ENCODE results near the gene MSI2.
"Not testable (repeated sequence)": the region's sequence is repeated elsewhere in the genome, so short reads cannot be mapped to it uniquely, and the experiment has no call there.

MSI2 gene

GRCh38 chr17:57496382-57496781, 240.1 kb downstream of the MSI2 start:
- TF ChIP-seq CTCF (IDR thresholded peaks at IDR 0.05; ENCODE audit: insufficient read depth, low read depth, low read length, missing control alignments): no peak
- DNase-seq (ENCODE audit: low read depth): no peak
- H3K4me3 ChIP-seq (ENCODE audit: low read depth, low read length): no peak overlapping the region

- no peak for TF ChIP-seq CTCF (IDR thresholded peaks at IDR 0.05; ENCODE audit: insufficient read depth, low read depth, low read length, missing control alignments)
- no peak overlapping the region for H3K4me3 ChIP-seq (ENCODE audit: low read depth, low read length)
- no peak for DNase-seq (ENCODE audit: low read depth)
Measured at GRCh38 chr17:57498443-57498842, 242.1 kb downstream of the MSI2 start.

GRCh38 chr17:57499221-57499620, 242.9 kb downstream of the MSI2 start:
- not testable (repeated sequence) for DNase-seq (ENCODE audit: low read depth); H3K4me3 ChIP-seq (ENCODE audit: low read depth, low read length)

- no peak for TF ChIP-seq CTCF (IDR thresholded peaks at IDR 0.05; ENCODE audit: insufficient read depth, low read depth, low read length, missing control alignments)
- no peak for DNase-seq (ENCODE audit: low read depth)
- no peak overlapping the region for H3K4me3 ChIP-seq (ENCODE audit: low read depth, low read length)
Measured at GRCh38 chr17:57499648-57500049, 243.3 kb downstream of the MSI2 start.

GRCh38 chr17:57501016-57501415, 244.7 kb downstream of the MSI2 start:
- DNase-seq (ENCODE audit: low read depth): no peak
- TF ChIP-seq CTCF (IDR thresholded peaks at IDR 0.05; ENCODE audit: insufficient read depth, low read depth, low read length, missing control alignments): no peak
- H3K4me3 ChIP-seq (ENCODE audit: low read depth, low read length): no peak overlapping the region

GRCh38 chr17:57502022-57502421, 245.7 kb downstream of the MSI2 start:
- H3K4me3 ChIP-seq (ENCODE audit: low read depth, low read length): no peak overlapping the region
- no peak for TF ChIP-seq CTCF (IDR thresholded peaks at IDR 0.05; ENCODE audit: insufficient read depth, low read depth, low read length, missing control alignments)
- DNase-seq (ENCODE audit: low read depth): no peak

GRCh38 chr17:57502811-57503241, 246.5 kb downstream of the MSI2 start:
- no peak for DNase-seq (ENCODE audit: low read depth)
- no peak overlapping the region for H3K4me3 ChIP-seq (ENCODE audit: low read depth, low read length)
- TF ChIP-seq CTCF (IDR thresholded peaks at IDR 0.05; ENCODE audit: insufficient read depth, low read depth, low read length, missing control alignments): no peak
